ENCODE data around the gene TNFRSF14.

DNA sequence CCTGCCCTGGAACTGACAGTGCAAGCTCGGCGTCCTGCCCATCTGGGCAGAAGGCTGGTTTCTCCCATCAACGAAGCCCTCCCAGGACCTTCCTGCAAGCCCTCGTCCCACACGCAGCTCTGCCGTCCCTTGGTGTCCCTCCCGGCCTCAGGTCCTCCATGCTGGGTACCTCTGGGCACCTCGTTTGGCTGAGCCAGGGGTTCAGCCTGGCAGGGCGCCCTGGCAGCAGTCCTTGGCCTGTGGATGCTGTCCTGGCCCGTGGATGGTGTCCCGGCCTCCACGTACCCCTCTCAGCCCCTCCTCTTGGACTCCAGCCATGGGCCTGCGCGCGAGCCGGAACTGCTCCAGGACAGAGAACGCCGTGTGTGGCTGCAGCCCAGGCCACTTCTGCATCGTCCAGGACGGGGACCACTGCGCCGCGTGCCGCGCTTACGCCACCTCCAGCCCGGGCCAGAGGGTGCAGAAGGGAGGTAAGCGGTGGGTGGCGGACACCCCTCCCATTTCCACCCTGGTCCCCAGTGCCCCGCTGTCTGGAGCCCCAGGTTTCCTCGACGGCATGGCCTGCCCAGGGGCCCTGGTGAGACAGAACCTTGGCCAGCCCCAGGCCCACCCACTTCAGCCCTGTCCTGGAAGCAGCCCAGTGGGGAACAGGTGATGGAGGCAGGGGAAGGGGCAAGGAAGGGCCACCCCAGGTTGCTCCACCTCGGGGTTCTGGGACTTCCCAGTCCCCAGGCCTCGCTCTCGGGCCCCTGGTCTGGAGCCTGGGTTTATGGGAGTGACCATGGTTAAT is 3.5 kb downstream of the TNFRSF14 start:
- TF ChIP-seq, protein P1, sequence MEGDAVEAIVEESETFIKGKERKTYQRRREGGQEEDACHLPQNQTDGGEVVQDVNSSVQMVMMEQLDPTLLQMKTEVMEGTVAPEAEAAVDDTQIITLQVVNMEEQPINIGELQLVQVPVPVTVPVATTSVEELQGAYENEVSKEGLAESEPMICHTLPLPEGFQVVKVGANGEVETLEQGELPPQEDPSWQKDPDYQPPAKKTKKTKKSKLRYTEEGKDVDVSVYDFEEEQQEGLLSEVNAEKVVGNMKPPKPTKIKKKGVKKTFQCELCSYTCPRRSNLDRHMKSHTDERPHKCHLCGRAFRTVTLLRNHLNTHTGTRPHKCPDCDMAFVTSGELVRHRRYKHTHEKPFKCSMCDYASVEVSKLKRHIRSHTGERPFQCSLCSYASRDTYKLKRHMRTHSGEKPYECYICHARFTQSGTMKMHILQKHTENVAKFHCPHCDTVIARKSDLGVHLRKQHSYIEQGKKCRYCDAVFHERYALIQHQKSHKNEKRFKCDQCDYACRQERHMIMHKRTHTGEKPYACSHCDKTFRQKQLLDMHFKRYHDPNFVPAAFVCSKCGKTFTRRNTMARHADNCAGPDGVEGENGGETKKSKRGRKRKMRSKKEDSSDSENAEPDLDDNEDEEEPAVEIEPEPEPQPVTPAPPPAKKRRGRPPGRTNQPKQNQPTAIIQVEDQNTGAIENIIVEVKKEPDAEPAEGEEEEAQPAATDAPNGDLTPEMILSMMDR (IDR thresholded peaks at IDR 0.05; ENCODE audit: low read depth, low read length, missing input control), result no peak
- TF ChIP-seq, protein P2, sequence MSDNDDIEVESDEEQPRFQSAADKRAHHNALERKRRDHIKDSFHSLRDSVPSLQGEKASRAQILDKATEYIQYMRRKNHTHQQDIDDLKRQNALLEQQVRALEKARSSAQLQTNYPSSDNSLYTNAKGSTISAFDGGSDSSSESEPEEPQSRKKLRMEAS (IDR thresholded peaks at IDR 0.05), result no peak
- TF ChIP-seq SP1 (IDR thresholded peaks at IDR 0.05) (no peak), RAD21 (IDR thresholded peaks at IDR 0.05) (no peak), TAF1 (conservative IDR thresholded peaks at IDR 0.05) (no peak), GABPA (IDR thresholded peaks at IDR 0.05 in 1 of 2, conservative IDR thresholded peaks at IDR 0.05 in 1 of 2) (no peak), JUND (IDR thresholded peaks at IDR 0.05) (no peak), EGR1 (IDR thresholded peaks at IDR 0.05; ENCODE audit: low read depth in 2 of 2) (no peak), RXRA (IDR thresholded peaks at IDR 0.05) (no peak)
- TF ChIP-seq, protein P3, sequence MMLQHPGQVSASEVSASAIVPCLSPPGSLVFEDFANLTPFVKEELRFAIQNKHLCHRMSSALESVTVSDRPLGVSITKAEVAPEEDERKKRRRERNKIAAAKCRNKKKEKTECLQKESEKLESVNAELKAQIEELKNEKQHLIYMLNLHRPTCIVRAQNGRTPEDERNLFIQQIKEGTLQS (IDR thresholded peaks at IDR 0.05), result no peak
